ENCODE results near the gene RSKR.
"Not testable (repeated sequence)": the region's sequence is repeated elsewhere in the genome, so short reads cannot be mapped to it uniquely, and the experiment has no call there.

The RSKR gene

DNA sequence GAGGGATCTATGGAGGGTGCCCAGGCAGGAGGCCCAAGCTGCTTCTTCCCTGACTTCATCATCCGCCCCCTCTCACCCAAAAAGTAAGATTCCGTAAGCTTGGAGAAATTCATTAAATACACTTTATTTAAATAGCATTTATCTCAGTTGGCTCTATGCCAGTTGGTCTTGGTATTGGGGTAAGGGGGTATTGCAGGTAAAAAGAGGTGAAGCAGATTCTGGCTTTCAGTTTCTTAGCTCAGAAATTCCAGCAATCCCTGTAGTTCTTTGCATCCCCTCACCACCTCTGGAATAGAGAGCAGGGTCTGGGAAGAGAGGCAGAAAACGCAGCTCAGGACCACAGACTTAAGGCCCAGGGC is 36.5 kb downstream of the RSKR start:
- no peak for DNase-seq (ENCODE audit: low read depth)

DNA sequence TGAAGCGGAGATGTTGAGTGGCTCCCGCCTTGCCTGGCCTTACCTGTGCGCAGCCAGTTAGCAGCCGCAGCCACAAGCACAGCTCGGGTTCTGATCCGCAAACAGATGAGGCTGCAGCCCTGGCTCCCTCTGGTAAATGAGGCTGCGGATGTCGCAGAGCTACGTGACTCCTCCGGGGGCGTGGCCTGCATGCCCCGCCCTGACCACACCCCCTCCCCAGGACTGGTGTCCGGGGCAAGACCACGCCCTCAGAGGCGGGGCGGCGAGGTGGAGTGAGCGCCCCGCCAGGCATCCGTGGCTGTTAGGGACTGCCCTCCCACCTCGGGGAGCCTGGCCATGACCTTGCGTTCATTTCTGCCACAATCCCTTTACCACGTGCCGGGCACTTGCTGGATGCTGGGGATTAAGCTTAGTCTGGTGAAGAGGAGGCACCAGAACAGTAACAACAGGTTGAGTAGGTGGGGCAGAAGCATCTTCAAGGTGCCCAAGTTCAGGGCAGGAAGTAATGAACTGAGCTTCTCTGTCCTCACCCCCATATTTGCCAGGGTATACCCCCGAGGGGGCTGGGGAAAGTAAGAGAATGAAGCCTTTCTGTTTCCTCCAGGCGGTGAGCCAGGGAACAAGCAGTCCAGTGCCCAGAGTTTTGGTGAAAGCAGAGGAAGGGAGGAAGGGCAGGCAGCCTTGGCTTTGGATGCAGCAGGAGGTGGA is 37.1 kb downstream of the RSKR start, which contains the start of gene ALDOC:
TSS of gene ALDOC (minus strand) at position 138 of the 708 bp plus-strand sequence. CDS start 1,363 bp downstream, outside the sequence.
- peak; percentile 96 for DNase-seq (ENCODE audit: low read depth)

DNA sequence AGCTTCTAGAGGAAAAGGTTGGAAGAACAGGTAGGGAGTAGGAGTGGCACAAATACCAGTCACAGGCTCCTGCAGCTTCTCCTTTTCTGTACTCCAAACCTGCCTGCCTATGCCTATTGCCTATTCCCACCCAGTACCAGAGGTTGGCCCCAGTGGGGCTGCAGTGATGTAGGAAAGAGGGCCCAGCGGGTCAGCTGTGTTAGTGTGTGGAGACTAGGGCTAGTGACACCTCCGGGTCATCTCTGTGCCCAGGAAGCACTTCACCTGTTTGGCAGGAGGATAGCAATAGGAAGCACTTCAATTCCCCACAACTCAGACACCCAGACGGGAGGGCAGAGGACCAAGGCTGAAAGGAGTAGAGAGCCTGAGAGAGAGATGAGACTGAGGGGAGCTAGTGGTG is 38.0 kb downstream of the RSKR start:
- not testable (repeated sequence) for DNase-seq (ENCODE audit: low read depth)

DNA sequence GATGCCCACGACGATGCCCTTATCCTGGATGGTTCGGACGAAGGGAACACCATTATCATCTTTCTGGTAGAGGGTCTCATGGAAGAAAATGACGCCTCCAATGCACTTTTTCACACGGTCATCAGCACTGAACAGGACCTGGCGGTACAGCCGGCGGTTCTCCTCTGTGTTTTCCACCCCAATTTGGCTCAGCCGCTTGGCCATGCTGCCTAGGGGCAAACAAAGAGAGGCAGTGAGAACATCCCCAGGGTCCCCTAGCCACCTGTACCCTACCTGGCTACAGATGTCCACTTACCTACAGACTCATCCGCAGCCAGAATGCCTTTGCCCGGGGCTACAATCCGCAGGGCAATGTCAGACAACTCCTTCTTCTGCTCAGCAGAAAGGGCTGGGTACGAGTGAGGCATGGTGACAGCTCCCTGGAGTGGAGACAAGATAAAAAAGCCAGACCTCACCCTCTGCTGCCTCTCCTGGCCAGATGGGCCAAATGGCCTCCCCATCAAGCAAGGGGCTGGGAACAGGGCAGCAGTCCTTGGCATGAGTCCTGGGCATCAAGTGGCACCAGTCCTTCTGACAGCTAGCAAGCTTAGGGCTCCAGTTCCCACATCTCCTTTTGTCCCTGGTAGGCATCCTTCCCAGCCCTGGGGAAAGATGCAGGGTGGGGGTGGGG is 38.7 kb downstream of the RSKR start:
- no peak for DNase-seq (ENCODE audit: low read depth)

DNA sequence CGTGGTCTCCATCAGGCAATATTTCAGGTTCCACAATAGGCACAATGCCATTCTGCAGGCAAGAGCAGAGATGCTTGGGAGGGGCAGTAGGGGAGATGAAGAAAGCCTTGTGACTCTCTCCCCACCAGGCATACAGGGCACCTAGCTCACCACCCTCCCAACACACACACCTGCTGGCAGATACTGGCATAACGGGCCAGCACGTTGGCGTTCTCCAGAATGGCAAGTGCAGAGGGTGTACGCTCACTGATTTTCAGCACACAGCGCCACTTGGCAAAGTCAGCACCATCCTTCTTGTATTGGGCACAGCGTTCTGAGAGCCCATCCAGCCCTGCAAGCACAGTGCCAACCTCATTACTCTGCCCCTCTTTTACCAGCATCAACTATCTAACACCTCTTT is 39.5 kb downstream of the RSKR start:
- no peak for DNase-seq (ENCODE audit: low read depth)

DNA sequence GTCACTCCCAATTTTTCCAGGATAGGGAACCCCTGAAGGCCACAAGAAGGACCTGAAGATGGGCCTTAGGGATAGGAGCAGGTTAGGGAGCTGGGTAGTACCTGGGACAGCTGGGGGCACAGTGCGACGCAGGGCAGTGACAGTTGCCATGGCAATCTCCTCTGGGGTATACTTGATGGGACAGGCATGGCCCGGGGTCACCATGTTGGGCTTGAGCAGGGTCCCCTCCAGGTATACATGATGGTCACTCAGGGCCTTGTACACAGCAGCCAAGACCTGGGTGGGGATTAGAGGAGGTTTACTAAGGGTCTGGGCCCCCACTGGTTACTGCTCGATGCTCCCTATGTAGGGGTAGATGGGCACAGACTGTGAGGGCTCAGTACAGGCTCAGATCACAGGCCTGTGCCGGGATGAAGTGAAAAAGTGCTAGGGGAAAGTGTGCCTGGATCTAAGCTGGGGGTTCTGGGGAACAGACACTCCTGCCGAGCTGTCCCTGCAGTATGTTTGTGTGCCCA is 40.0 kb downstream of the RSKR start:
- DNase-seq (ENCODE audit: low read depth) = no peak

DNA sequence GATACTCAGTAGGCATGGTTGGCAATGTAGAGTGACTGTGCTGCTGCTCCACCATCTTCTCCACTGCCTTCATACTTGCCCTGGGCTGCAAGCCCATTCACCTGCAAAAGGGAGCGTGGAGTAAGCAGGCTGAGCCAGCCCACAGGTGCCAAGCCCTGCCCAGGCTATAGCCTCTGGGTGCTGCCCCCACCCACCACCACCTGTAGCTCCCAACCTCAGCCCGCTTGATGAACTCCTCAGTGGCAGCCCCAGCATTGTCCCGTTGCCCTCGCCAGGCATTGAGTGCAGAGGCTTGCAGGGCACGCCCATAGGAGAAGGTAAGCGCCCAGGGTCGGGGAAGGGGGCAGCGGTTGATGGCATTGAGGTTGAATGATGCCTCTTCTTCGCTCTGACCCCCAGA is 40.5 kb downstream of the RSKR start:
- no peak for DNase-seq (ENCODE audit: low read depth)

DNA sequence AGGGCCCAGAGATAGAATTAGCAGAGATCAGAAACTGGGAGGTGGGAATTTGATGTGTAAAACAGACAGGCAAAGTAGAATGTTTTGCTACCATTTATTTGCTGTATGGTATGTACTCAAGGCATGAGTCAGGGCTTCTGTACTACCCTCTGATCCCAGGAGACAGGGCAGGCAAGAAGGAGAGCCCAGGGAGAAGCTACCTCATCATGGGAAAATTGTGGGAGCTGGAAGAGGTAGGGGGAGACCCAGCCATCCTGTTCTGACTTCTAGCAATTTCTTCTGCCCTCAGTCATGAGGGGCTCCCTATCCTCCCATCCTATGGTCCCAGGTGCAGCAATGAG is 41.0 kb downstream of the RSKR start:
- DNase-seq (ENCODE audit: low read depth) = no peak

DNA sequence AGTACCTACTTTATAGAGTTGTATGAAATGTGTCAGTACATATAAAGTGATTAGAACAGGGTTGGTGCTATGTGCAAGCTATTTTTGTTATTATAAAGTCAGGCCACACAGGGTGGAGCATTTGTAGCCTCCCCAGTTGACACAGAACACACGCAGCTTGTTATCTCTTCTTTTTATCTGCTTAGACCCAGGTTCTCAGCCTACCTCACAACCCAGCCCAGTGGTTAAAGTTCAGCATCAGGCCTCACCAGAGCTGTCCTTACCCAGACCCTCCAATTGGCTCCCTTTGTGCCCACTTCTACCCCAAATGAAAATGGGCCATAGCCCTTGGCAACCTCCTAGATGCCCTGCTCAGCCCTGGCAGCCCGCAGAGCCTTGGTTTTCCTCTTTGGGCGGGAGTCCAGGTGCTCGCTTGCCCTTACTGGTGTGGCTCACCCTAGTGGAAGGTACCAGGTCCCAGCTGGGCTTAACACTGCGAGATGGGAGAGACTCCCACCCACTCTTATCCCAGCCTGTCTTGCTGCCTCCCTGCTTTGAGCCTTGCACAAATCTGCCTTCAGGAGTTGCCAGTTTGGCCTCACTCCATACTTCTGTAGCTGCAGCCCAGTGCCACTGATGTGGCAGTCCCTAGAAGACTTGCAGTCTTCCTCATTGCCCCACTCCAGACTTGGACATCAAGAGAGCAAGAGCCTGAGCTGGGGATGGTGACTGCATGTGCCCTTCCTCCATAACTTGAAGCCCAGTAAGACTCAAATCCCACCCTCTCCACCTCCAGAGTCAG is 41.5 kb downstream of the RSKR start:
- no peak for DNase-seq (ENCODE audit: low read depth)

DNA sequence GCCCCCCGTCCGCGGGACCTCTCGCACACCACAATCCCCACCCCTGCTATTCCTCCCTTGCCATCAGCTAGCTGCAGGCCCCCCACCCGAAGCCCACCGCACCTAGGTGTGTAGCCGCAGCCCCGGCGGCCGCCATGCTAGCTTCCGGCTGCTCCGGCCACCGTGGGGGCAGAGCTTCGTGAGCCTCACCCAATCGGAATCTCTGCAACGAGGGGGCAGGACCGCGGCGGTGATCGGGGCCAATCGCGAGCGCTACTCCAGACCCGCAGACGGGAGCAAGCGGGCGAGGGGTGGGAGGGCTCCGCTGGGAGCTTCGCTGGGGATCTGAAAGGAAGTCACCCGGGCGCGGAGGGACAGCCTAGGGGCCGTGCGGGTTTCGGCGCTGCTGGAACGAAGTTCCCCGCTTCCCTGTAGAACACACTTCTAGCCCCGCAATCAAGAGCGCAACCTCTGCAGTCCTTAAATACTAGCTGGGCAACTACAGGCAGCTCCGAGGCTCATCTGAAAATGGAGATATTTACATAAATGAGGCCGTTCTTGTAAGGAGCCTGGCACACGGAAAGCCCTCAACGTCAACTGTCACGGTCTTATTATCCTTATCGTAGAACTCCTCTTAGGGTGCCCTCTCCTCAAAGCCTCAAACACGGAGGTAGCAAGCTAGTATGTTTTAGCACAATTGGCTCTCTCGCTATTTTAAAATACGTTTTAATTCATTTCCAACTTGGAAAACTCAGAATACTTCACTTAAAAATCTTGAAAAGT is 42.4 kb downstream of the RSKR start, which contains the start of gene PIGS:
TSS of gene PIGS (minus strand) at position 164 of the 762 bp plus-strand sequence. CDS start at position 136, 28 bp downstream.
- peak; percentile 91 for DNase-seq (ENCODE audit: low read depth)

DNA sequence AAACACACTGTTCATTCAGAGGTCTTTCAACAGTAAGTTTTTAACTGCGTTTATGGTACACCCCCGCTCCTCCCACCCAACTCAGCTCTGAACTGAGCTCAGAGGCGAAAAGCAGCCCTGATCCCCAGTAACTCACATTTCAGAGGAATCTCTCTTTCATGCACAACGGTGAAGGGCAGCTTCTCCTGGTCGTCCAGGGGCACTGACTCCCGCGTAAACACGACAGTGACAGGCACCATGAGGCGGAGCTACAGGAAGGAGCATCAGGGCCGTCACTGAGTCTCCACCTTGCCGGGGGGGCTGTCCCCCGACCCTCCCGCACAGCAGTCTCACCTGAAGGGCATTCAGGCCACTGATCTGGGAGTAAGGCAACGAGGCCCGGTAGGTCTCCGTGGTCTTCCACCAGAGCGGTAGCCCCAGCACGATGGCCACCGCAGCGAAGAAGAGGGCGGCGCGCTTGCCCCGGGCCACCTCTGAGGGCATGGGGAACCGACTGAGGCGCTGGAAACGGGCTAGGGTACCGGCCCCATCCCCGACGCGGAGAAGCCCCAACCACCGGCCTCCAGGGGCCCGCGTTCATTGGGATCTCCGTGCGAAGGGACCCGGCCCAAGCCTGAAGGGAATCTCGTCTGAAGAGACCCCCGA is 43.1 kb downstream of the RSKR start:
- peak; percentile 48 for DNase-seq (ENCODE audit: low read depth)

DNA sequence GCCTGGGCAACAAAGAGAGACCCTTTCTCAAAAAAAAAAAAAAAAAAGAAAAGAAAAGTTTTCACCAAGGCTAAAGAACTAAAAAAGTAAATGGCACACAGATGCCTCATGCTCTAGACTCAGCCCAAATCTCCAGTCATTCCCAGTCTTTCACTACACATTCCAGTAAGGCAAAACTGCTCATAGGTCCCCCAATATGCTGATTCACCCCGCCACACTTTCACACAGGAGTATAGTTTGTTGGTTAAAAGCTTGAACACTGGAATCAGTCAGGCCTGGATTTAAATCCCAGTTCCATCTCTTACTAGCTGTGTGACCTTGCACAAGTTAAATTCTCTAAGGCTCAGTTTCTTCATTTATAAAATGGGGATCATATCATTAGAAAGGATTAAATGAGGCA is 44.5 kb downstream of the RSKR start:
- DNase-seq (ENCODE audit: low read depth) = no peak

DNA sequence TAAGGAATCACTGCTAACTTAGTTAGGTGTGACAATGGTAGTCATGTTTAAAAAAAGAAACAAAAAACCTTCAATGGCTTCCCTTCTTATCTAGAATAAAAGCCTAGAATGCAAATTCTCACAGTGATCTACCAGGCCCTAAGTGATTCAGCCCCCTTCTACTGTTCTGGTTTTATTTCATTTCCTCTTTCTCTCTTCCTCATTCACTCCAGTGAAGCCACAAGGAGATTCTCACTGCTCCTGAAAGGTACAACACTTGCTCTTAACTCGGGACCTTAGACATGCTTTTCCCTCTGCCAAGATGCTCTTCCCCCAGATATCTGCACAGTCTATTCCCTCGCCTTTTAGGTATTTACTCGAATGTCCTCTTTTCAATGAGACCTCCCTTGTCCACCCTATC is 46.4 kb downstream of the RSKR start:
- no peak for DNase-seq (ENCODE audit: low read depth)

DNA sequence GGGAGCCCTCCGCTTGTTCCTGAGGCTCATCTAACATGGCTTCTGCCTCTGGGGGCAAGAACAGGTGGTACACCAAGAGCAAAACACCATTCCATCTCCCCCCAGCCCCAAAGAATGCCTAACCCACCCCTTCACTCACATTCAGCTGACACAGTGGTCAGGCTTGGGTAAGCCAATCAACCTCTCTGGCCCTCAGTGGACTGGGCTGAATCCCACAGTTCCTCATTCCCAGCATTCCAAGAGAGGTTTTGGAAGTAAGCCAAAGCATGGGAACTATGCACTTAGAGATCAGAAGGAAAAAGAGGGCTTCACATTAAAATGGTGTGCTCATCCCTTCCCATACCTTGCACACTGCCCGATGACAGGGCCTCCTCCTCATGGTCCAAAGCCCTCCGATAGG is 50.5 kb downstream of the RSKR start:
- DNase-seq (ENCODE audit: low read depth) = no peak
